Lower leg skin (tissue), 3 donors: ENCODE measurements around the gene ARL17B.
"Not testable (repeated sequence)": the region's sequence is repeated elsewhere in the genome, so short reads cannot be mapped to it uniquely, and the experiment has no call there.

ENCODE experiments used
- CTCF ChIP-seq, 3 donors: fragments of 450-650 bp; IDR thresholded peaks; one replicate each; pipeline ENCODE4 v1.5.1; 2016; ENCODE audit warnings: antibody characterized with exemption in 3 of 3, mild to moderate bottlenecking in 3 of 3, moderate library complexity in 2 of 3
- POLR2A ChIP-seq, 2 donors: fragments of 450-650 bp; IDR thresholded peaks; one replicate each; pipeline ENCODE4 v1.6.1; 2016 to 2017; ENCODE audit warnings: antibody characterized with exemption in 2 of 2, mild to moderate bottlenecking in 1 of 2, moderate library complexity in 1 of 2

GRCh38 chr17:46244339-46244913 lies 117.1 kb downstream of the ARL17B start:
- not testable (repeated sequence) for TF ChIP-seq CTCF, POLR2A (IDR thresholded peaks at IDR 0.05)
